Measurements from ENCODE around the gene STARD13.

Gene STARD13

DNA sequence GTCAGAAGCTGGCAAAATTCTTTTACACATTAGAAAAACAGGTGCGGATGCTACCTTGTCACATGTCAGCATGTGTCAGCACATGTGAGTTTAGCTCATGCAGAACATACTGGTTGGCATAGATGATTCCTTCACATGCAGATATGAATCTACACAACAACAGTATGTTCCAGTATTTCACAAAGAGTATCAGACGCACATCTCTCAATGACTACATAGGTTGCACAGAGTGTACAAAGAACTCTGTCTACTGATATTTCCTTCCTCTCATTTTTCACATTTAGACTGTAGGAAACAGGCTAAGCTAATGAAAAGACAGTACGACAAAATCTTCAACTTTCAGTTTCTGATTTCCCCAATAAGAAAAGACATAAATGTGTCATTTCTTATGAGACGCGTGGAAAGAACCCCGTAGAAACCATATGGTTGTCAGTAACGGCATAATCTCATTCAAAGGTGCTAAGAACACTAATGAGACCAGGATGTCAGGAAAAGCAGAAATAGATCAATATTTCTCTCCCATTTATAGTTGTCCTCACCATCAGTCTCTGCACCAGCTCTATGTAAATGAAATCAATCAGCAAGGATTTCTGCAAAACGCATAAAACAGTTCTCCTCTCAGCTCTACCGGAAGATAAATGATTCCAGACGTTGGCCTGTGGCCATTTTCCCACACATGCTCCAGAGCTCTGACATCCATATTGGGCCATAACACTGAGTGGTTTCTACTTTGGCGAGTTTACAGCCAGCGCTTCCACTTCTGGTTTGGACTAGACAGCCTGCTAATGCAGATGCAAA is 81.2 kb downstream of the STARD13 start:
- TF ChIP-seq, protein P1, sequence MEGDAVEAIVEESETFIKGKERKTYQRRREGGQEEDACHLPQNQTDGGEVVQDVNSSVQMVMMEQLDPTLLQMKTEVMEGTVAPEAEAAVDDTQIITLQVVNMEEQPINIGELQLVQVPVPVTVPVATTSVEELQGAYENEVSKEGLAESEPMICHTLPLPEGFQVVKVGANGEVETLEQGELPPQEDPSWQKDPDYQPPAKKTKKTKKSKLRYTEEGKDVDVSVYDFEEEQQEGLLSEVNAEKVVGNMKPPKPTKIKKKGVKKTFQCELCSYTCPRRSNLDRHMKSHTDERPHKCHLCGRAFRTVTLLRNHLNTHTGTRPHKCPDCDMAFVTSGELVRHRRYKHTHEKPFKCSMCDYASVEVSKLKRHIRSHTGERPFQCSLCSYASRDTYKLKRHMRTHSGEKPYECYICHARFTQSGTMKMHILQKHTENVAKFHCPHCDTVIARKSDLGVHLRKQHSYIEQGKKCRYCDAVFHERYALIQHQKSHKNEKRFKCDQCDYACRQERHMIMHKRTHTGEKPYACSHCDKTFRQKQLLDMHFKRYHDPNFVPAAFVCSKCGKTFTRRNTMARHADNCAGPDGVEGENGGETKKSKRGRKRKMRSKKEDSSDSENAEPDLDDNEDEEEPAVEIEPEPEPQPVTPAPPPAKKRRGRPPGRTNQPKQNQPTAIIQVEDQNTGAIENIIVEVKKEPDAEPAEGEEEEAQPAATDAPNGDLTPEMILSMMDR (IDR thresholded peaks at IDR 0.05; ENCODE audit: borderline replicate concordance, control extremely low read depth, extremely low read depth, insufficient read depth, missing control alignments): no peak
- in situ Hi-C loops (cut with MboI; ENCODE audit: low sequenced_read_pairs, unreplicated experiment): no loop called here
- no peak for DNase-seq (ENCODE audit: low spot score)

DNA sequence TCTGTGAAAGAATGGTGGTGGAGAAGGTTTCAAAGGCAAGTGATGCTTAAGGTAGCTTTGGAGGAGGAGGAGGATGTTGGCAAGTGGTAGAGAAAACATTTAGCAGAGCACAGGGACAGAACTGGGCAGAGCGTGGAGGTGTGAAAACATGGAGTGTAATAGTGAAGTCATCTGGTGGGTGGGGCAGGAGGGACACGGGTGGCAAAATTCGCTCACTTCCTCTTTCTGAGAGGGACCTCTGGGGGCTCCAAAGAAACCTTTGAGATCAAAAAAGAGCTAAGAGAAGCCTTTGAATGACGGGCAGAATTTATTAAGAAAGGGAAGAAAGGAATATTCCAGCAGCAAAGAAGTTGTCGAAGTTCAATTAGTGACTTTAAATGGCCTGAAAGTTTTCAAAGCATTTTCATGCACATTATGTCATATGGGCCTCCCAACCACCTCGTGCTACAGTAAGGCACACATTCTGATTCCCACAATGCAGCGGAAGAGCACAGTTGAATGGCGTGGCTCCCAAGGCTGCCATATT is 82.8 kb downstream of the STARD13 start:
- DNase-seq (ENCODE audit: low spot score): no peak
- in situ Hi-C loops (cut with MboI; ENCODE audit: low sequenced_read_pairs, unreplicated experiment): no loop called here

DNA sequence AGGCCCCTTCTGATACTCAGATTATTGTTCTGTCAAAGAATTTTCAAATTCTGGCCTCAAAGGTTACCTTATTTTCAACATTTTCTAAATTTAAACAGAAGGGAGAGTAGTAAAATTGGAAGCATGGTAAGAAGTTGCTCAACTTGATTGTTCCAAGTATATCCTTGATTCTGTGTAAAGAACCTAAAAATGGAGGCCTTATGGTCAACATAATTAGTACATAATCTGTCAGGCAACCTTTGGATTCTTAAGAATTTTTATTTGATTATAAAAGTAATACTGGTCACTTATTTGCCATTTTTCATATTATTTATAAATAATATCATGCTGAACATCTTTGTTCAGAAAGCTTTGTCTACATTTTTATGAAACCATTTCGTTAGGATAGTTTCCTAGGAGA is 83.9 kb downstream of the STARD13 start:
- in situ Hi-C loops (cut with MboI; ENCODE audit: low sequenced_read_pairs, unreplicated experiment): no loop called here
- DNase-seq (ENCODE audit: low spot score): no peak
- TF ChIP-seq, protein P1 (IDR thresholded peaks at IDR 0.05; ENCODE audit: borderline replicate concordance, control extremely low read depth, extremely low read depth, insufficient read depth, missing control alignments): no peak

More for the DNA sequence above, 82.8 kb downstream of the STARD13 start:
- TF ChIP-seq, protein P1 (IDR thresholded peaks at IDR 0.05; ENCODE audit: borderline replicate concordance, control extremely low read depth, extremely low read depth, insufficient read depth, missing control alignments): no peak

DNA sequence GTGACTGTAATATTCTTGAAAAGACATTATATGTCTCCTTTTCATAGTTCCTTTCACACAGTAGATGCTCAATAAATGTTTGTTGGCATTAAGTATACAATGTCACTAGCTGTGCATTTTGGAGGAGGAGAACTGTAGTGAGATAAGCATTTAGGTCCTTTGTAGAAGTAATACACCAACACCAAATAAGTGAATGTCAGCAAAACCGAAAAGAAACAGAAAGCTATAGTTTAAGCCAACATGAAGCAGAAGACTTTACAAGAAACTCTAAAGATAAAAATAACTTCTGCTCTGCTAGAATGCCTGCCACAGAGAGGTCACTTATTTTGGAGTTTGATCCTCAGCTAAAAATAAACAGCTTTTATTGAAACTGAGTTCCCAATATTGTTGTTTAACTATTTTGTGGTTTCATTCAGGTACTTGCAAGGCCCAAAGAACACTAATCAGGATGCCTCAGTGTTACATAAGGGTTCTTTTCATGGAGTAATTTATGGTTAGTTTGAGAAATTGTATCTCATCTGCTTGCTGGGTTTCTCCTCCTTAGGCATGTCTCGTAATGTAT is 86.2 kb downstream of the STARD13 start:
- in situ Hi-C loops (cut with MboI; ENCODE audit: low sequenced_read_pairs, unreplicated experiment): no loop called here
- TF ChIP-seq, protein P1 (IDR thresholded peaks at IDR 0.05; ENCODE audit: borderline replicate concordance, control extremely low read depth, extremely low read depth, insufficient read depth, missing control alignments): no peak
- DNase-seq (ENCODE audit: low spot score): no peak

DNA sequence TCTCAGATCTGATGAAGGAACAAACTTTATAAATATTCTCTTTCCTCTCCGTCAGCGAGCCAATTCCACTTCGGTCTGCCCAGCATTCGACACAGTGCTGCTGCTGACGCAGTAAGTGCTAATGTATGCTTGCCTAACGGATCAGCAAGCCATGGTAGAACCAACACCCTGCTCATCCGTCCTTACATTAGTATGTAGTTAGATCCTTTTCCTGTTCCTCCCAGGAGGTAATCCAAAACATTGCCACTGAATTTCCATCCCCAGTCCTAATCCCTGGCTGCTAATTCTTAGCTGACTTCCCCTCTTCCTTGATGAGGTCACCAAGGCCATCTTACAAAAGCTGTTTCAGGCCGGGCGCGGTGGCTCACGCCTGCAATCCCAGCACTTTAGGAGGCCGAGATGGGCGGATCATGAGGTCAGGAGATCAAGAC is 88.0 kb downstream of the STARD13 start:
- in situ Hi-C loops (cut with MboI; ENCODE audit: low sequenced_read_pairs, unreplicated experiment): no loop called here
- TF ChIP-seq, protein P1 (IDR thresholded peaks at IDR 0.05; ENCODE audit: borderline replicate concordance, control extremely low read depth, extremely low read depth, insufficient read depth, missing control alignments): no peak
- no peak for DNase-seq (ENCODE audit: low spot score)

DNA sequence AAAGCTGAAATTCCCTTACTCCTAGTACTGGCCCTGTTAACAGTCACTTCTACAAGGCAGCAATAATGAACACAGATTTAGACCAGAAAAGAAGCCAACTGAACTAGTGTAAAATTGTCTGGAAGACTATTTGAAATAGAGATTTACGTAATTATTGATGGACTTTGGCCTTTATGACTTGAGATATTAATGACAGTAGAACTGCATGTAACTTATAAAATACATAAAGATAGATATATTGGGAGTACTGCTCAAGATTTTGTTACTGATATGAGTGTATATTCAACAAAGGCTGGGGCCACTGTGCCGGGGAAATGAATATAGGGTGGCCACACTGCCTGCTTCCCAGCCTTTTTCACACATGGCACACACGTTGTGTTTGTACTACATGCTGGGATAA is 88.8 kb downstream of the STARD13 start:
- TF ChIP-seq, protein P1 (IDR thresholded peaks at IDR 0.05; ENCODE audit: borderline replicate concordance, control extremely low read depth, extremely low read depth, insufficient read depth, missing control alignments): no peak
- no peak for DNase-seq (ENCODE audit: low spot score)
- in situ Hi-C loops (cut with MboI; ENCODE audit: low sequenced_read_pairs, unreplicated experiment): no loop called here

Measured in GM13976 (cell line).